Right renal cortex interstitium (tissue), 3 donors: ENCODE measurements around the gene TSKU. TPM values are rescaled to one million over a fixed set of nuclear protein-coding genes. Genes with fewer than 3 reads are reported as not detected.
"Not testable (repeated sequence)": the region's sequence is repeated elsewhere in the genome, so short reads cannot be mapped to it uniquely, and the experiment has no call there.

Experiments used
- DNase-seq, 3 donors: peaks; one replicate each; pipeline ENCODE4 v3.0.0-alpha.2; 2013; ENCODE audit warnings: low read depth in 3 of 3, low spot score in 2 of 3
- polyA plus RNA-seq, 3 donors: library from polyadenylated mRNA; unstranded; fragments of 120-200 nt; gene quantifications; one replicate each; pipeline ENCODE4 v1.2.1, GENCODE V29; 2013; ENCODE audit not compliant: insufficient read length in 3 of 3

Gene TSKU, protein sequence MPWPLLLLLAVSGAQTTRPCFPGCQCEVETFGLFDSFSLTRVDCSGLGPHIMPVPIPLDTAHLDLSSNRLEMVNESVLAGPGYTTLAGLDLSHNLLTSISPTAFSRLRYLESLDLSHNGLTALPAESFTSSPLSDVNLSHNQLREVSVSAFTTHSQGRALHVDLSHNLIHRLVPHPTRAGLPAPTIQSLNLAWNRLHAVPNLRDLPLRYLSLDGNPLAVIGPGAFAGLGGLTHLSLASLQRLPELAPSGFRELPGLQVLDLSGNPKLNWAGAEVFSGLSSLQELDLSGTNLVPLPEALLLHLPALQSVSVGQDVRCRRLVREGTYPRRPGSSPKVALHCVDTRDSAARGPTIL
- 10 to 100 TPM; 21.8 to 23.1 (median 21.9) TPM for polyA plus RNA-seq

DNA sequence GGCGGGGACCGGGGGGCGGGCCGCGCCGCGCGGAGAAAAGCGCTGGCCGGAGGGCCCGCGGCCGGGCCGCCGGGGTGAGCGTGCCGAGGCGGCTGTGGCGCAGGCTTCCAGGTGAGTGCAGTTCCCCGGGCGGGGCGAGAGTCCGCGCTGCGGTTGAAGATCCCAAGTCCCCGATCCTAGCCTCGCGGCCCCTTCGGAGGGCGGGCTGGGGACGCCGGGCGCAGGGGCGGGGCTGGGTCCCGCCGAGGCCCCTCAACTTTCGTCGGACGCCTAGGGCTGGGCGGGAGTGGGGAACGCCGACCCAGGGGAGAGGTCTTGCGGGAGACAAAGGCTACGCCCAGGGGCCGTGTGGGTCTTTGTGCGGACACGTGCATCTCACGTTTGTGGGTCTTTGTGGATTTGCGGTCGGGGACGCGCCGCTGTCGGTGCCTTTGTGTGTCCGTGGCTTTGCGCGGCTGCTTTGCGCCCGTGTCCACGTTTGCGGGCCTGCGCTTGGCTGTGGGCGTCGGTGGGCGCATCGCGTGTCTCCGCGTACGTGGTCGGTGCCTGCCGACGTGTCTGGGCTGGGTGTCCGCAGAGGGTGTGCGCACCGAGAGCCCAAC is at the start of gene TSKU:
TSS of gene TSKU (plus strand) at position 63 of the 602 bp plus-strand sequence. CDS start 12,261 bp downstream, outside the sequence.
- DNase-seq, result no peak

- DNase-seq, result not testable (repeated sequence)
Measured at GRCh38 chr11:76733906-76734305, 49.2 kb upstream of the TSKU start.

DNA sequence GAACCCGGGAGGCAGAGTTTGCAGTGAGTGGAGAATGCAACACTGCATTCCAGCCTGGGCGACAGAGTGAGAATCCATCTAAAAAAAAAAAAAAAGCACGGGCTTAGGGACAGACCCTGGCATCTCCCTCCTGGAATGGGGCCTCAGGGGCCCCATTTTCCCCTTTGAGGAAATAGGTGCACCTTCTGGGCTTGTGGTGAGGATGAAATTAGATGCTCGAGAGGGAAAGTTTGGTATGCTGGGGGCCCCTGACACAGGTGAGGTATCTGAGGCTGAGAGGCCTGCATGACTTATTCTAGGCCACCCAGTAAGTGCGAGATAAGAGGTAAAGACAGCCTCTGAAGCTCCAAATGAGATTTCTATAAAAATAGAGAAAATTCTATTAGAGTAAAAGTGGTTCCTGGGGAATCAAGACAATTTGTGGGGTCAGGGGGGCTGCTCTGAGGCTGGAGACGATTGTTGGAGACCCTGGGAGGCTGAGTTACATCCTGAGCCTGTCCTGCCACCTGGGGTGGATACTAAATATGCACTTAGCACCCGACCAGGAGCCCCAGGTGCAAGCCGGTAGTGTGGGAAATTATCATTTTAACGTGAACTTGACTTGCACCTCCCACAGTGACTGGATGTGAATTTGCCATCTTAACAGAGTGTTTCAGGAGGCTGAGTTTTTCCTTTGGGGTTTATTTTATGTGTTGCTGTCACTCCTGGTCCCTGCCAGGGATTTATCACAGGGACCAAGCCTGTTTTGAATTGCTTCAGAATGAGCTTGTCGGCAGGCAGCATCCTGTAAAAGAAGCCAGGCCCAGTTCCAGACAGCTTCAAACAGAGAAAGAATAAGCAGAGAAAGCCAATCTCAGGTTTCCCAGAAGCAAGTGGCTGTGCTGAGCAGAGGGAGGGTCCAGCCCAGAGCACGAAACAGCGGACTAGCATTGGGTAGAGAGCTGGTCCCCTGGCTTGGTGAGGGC is 48.4 kb upstream of the TSKU start:
- DNase-seq, result no peak

- DNase-seq, result no peak
Measured at GRCh38 chr11:76735841-76736240, 47.3 kb upstream of the TSKU start.

DNA sequence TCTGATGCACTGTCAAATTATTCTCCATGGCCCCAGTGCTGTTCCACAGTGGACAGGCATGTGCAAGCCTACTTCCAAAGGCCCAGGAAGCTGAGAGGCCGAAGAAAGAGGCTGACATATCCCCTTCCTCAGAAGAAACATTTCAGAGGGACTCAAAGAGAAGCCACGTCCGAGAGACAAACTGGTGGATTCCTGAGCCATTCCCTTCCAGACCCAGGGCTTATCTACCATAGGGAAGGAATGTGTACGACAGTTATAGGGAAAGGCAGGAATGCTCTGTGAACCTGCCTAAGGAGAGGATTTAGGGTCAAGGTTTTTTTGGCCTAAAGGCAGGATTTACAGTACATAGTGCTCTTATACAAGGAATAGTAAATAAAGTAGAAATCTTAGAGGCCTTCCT is 46.9 kb upstream of the TSKU start:
- DNase-seq, result no peak

DNA sequence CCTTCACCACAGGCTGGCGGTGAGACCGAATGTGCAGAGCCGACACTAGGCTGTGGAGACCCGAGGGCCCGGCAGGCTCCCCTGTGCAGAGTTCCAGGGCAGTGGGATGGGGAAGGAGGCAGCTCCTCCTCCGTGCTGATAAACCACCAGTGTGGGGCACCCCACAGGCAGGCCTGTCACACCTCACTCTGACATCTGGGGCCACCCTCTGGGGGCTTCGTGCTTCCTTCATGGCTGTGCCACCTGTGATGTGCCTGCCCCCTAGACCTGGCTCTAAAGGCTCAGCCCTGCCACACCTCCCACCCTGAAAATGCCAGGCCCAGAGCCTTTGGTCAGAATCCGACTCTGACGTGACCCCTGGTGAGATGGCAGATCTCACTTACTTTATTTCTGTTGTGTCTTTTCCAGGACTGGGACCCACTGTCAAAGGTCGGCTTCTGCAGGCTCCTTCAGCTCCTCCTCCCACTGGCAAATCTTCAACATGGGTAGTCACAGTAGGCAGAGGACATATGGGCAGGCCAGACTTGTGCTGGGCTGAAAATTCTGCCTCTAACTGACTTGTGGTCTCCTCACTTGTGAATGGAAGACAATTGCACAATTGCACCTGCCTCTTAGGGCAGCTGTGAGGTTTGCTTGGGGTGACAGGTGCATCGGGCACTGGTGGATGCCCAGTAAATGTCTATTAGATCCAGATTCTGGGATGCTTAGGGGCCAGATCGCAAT is 46.2 kb upstream of the TSKU start:
- DNase-seq, result no peak

DNA sequence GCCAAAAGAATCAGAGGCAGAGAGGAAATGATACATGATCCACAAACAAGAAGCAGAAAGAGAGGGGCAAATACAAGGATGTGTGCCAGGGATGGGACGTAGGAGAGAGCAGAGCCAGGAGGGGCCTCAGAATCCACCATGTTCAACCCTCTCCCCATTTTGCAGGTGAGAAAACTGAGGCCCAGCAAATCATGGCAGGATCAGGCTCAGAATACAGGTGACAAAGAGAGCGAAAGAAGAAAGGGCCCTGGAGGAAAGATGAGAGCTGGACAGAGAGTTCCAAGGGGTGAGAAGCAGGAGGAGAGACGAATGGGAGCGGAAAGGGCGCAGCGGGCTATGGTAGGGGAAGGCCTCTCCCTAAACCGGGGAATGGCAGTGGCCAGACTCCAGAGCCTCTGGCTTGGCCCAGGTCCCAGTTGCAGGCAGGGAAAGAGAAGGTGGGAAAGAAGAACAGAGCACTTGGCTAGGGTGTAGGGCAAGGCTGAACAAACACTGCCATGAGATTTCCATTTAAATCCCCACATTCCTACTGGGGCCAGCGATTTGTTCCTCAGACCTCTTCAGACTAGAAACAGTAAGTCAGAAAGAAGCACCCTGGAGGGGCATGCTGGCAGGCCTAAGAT is 44.4 kb upstream of the TSKU start:
- DNase-seq, result no peak

GRCh38 chr11:76739798-76740197 is 43.4 kb upstream of the TSKU start:
- no peak for DNase-seq

DNA sequence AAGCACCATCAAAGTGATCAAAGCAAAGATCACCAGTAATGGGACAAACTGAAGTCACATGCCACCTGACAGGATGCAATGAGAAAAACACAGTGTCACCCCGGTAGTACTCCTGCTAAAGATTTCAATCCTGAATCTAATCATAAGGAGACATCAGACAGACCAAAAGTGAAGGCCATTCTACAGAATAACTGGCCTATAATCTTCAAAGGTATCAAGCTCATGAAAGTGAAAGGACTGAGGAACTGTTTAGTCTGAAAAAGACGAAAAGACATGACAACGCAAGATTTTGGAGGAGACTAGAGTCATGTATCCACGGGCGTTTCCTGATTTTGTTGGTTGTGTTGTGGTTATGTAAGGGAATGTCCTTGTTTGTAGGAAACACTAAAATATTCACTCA is 42.4 kb upstream of the TSKU start:
- DNase-seq, result no peak

GRCh38 chr11:76742902-76743301 is 40.3 kb upstream of the TSKU start:
- DNase-seq, result no peak

GRCh38 chr11:76744186-76745043 is 38.7 kb upstream of the TSKU start:
- no peak for DNase-seq

GRCh38 chr11:76745044-76745376 is 38.1 kb upstream of the TSKU start:
- no peak for DNase-seq

- DNase-seq, result no peak
Measured at GRCh38 chr11:76745561-76746207, 37.5 kb upstream of the TSKU start.

GRCh38 chr11:76747153-76747914 is 35.8 kb upstream of the TSKU start:
- DNase-seq, result no peak

GRCh38 chr11:76747915-76748860 is 35.0 kb upstream of the TSKU start:
- DNase-seq, result no peak

DNA sequence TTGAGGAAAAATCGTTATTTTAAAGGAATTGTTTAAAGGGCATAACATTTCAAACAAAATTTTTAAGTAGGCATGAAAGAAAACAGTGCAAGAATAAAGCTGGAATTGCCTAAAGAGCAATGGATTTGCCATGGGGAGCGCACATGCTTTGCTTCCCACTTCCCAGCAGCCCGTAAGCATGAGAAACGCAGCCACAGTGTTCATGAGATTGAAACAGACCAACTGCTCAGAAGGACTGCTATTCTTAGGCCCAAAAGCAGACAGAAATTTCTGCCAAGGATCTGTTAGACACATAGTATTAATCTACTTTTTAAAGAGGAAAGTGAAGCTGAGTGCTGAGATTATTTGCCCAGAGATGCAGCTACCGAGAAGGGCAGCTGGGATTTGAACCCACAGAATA is 34.2 kb upstream of the TSKU start:
- no peak for DNase-seq

GRCh38 chr11:76750067-76750466 is 33.1 kb upstream of the TSKU start:
- DNase-seq, result no peak
